Measurements from ENCODE around the gene MYLK.
"Not testable (repeated sequence)": the region's sequence is repeated elsewhere in the genome, so short reads cannot be mapped to it uniquely, and the experiment has no call there.

Gene MYLK

GRCh38 chr3:123713211-123713610, 170.9 kb downstream of the MYLK start:
- no peak for DNase-seq (ENCODE audit: low read depth, low spot score)
- ChIA-PET CTCF (interaction anchor here (4.1 to 21.7 kb wide), 4 partner anchors 9 to 71 kb away, joined by 20 to 436 read pairs (median 50); no protein-coding TSS in a partner anchor), POLR2A (interaction anchor here (1.4 kb wide), 1 partner anchor 60 kb away, joined by 4 read pairs; no protein-coding TSS in a partner anchor)
- TF ChIP-seq, protein P1, sequence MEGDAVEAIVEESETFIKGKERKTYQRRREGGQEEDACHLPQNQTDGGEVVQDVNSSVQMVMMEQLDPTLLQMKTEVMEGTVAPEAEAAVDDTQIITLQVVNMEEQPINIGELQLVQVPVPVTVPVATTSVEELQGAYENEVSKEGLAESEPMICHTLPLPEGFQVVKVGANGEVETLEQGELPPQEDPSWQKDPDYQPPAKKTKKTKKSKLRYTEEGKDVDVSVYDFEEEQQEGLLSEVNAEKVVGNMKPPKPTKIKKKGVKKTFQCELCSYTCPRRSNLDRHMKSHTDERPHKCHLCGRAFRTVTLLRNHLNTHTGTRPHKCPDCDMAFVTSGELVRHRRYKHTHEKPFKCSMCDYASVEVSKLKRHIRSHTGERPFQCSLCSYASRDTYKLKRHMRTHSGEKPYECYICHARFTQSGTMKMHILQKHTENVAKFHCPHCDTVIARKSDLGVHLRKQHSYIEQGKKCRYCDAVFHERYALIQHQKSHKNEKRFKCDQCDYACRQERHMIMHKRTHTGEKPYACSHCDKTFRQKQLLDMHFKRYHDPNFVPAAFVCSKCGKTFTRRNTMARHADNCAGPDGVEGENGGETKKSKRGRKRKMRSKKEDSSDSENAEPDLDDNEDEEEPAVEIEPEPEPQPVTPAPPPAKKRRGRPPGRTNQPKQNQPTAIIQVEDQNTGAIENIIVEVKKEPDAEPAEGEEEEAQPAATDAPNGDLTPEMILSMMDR (IDR thresholded peaks at IDR 0.05; ENCODE audit: insufficient read depth, low read length, missing control alignments): no peak
- no peak overlapping the region for H3K4me3 ChIP-seq (ENCODE audit: low read depth, low read length)

GRCh38 chr3:123712077-123712860, 171.9 kb downstream of the MYLK start:
- no peak overlapping the region for H3K4me3 ChIP-seq (ENCODE audit: low read depth, low read length)
- DNase-seq (ENCODE audit: low read depth, low spot score): no peak
- TF ChIP-seq, protein P1 (IDR thresholded peaks at IDR 0.05; ENCODE audit: insufficient read depth, low read length, missing control alignments): no peak
- ChIA-PET POLR2A (interaction anchor here (1.4 kb wide), 1 partner anchor 59 kb away, joined by 4 read pairs; no protein-coding TSS in a partner anchor), CTCF (interaction anchor here (0.6 to 21.7 kb wide), 6 partner anchors 8 to 70 kb away, joined by 3 to 436 read pairs (median 24); no protein-coding TSS in a partner anchor)

GRCh38 chr3:123711356-123711755, 172.8 kb downstream of the MYLK start:
- H3K4me3 ChIP-seq (ENCODE audit: low read depth, low read length): no peak overlapping the region
- POLR2A ChIA-PET: no interaction called here
- TF ChIP-seq, protein P1 (IDR thresholded peaks at IDR 0.05; ENCODE audit: insufficient read depth, low read length, missing control alignments): no peak
- DNase-seq (ENCODE audit: low read depth, low spot score): no peak
- CTCF ChIA-PET: interaction anchor here (3.1 to 21.7 kb wide), 4 partner anchors 7 to 69 kb away, joined by 10 to 436 read pairs (median 50); no protein-coding TSS in a partner anchor

DNA sequence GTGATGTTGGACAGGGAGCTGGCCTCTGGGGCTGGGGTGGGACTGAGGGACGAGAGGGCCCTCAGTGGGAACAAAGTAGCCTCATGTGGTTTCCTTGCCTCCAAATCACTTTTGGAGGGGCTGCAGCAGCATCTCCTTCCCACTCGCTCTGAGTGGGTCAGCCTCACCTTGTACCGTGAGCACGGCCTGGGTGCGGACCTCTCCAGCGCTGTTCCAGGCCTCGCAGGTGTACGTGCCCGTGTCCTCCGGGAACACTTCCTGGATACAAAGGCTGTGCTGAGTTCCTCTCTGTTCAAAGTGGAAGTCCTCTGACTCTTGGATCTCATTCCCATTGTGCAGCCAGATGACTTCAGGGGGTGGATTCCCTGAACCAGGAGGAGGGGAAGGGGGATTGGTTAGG, 175.6 kb downstream of the MYLK start:
- ChIA-PET CTCF (interaction anchor here (3.1 to 21.7 kb wide), 2 partner anchors 57 to 67 kb away, joined by 10 to 436 read pairs; no protein-coding TSS in a partner anchor), POLR2A (no interaction called here)
- no peak for DNase-seq (ENCODE audit: low read depth, low spot score)
- TF ChIP-seq, protein P1 (IDR thresholded peaks at IDR 0.05; ENCODE audit: insufficient read depth, low read length, missing control alignments): no peak
- H3K4me3 ChIP-seq (ENCODE audit: low read depth, low read length): no peak overlapping the region

DNA sequence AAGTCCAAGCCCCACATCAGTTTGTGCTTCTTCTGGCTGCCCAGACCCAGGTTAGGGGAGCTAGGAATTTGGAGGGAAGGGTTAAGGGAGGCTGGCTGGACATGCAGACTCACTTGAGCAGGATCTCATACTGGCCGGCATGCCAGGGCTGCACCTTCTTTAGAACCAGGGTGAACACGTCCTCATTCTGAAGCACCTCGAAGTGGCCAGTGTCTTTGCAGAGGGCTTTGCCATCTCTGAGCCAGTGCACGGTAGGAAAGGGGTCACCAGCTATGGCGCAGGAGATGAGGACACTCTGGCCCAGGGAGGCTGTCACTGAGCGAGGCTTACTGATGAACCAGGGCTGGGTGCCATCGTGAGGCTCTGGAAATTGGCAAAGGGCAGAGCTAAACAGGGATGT, 176.5 kb downstream of the MYLK start:
- CTCF ChIA-PET: interaction anchor here (0.9 to 21.7 kb wide), 4 partner anchors 7 to 65 kb away, joined by 4 to 436 read pairs (median 38); no protein-coding TSS in a partner anchor
- DNase-seq (ENCODE audit: low read depth, low spot score); POLR2A ChIA-PET; H3K4me3 ChIP-seq (ENCODE audit: low read depth, low read length): not testable (repeated sequence)

DNA sequence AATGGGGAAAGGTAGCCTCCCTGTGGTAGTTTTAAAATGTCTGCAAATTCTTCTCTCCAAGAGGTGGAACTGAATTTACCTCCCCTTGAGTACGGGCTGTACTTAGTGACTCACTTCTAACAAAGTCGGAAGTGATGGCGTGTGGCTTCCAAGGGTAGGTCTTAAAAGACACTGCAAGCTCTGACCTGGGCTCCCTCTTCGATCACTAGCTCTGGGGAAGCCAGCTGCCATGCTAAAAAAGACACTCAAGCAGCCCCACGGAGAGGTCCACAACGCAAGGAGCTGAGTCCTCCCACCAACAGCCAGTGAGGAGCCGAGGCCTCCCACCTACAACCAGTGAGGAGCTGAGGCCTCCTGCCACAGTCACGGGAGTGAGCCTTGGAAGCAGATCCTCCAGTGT, 177.3 kb downstream of the MYLK start:
- DNase-seq (ENCODE audit: low read depth, low spot score): no peak
- TF ChIP-seq, protein P1 (IDR thresholded peaks at IDR 0.05; ENCODE audit: insufficient read depth, low read length, missing control alignments): no peak
- POLR2A ChIA-PET: no interaction called here
- no peak overlapping the region for H3K4me3 ChIP-seq (ENCODE audit: low read depth, low read length)
- CTCF ChIA-PET: interaction anchor here (0.7 to 21.7 kb wide), 7 partner anchors 8 to 64 kb away, joined by 3 to 436 read pairs (median 4); no protein-coding TSS in a partner anchor

Data from AG04449 (cell line).